Effector memory CD4-positive, alpha-beta T cell (primary cell): Measurements from ENCODE around the gene ETV3.
A peak's percentile ranks its signal among the peaks of the same experiment; 100 is the strongest.

Experiments used
- DNase-seq, 3 donors: peaks; one replicate each; pipeline ENCODE4 v3.0.0-alpha.2; 2020
- H3K27ac ChIP-seq: 2 replicates; pipeline ENCODE4 v1.7.0; 2013; ENCODE audit warnings: mild to moderate bottlenecking, low read length, moderate library complexity; ENCODE audit not compliant: insufficient read depth, poor library complexity, severe bottlenecking
- H3K27me3 ChIP-seq: replicated peaks from 2 replicates; pipeline ENCODE4 v1.7.0; 2013; ENCODE audit warnings: mild to moderate bottlenecking, low read length; ENCODE audit not compliant: insufficient read depth, control insufficient read depth, poor library complexity, severe bottlenecking
- H3K36me3 ChIP-seq: 2 replicates; pipeline ENCODE4 v1.7.0; 2013; ENCODE audit warnings: mild to moderate bottlenecking, low read length, moderate library complexity; ENCODE audit not compliant: control insufficient read depth, insufficient read depth
- H3K4me1 ChIP-seq: 2 replicates; pipeline ENCODE4 v1.7.0; 2013; ENCODE audit warnings: low read length, mild to moderate bottlenecking; ENCODE audit not compliant: control insufficient read depth, insufficient read depth, poor library complexity, severe bottlenecking
- H3K4me3 ChIP-seq: 2 replicates; pipeline ENCODE4 v1.7.0; 2013; ENCODE audit warnings: low read length, low read depth, mild to moderate bottlenecking; ENCODE audit not compliant: insufficient read depth, poor library complexity, severe bottlenecking
- H3K9me3 ChIP-seq: 2 replicates; pipeline ENCODE4 v1.7.0; 2013; ENCODE audit warnings: mild to moderate bottlenecking, low read length, moderate library complexity; ENCODE audit not compliant: control insufficient read depth

The ETV3 gene

GRCh38 chr1:157163273-157164127 lies 25.3 kb upstream of the ETV3 start:
- H3K4me3 ChIP-seq = no peak overlapping the region
- no peaks in the 10 kb centered on the region for H3K27me3 ChIP-seq
- H3K27ac ChIP-seq = no peak overlapping the region
- H3K4me1 ChIP-seq = no peaks in the 10 kb centered on the region
- H3K36me3 ChIP-seq = no peaks in the 10 kb centered on the region
- H3K9me3 ChIP-seq = no peaks in the 10 kb centered on the region
- DNase-seq = peak; percentile 23 to 47 (median 37)

GRCh38 chr1:157162345-157162744 lies 24.1 kb upstream of the ETV3 start:
- H3K4me3 ChIP-seq = no peak overlapping the region
- H3K9me3 ChIP-seq = no peaks in the 10 kb centered on the region
- no peaks in the 10 kb centered on the region for H3K36me3 ChIP-seq
- DNase-seq = no peak
- H3K27me3 ChIP-seq = no peaks in the 10 kb centered on the region
- H3K4me1 ChIP-seq = no peaks in the 10 kb centered on the region
- H3K27ac ChIP-seq = no peak overlapping the region

- Histone ChIP-seq H3K4me1 (no peaks in the 10 kb centered on the region), H3K36me3 (no peaks in the 10 kb centered on the region), H3K27me3 (no peaks in the 10 kb centered on the region), H3K4me3 (no peak overlapping the region), H3K9me3 (no peaks in the 10 kb centered on the region), H3K27ac (no peak overlapping the region)
- no peak for DNase-seq
Measured at GRCh38 chr1:157161901-157162300, 23.7 kb upstream of the ETV3 start.

- no peaks in the 10 kb centered on the region for H3K9me3 ChIP-seq
- H3K4me3 ChIP-seq = no peak overlapping the region
- H3K4me1 ChIP-seq = peaks cover 16% of the 10 kb centered on the region
- H3K27me3 ChIP-seq = no peaks in the 10 kb centered on the region
- H3K27ac ChIP-seq = no peak overlapping the region
- no peak for DNase-seq
- H3K36me3 ChIP-seq = no peaks in the 10 kb centered on the region
Measured at GRCh38 chr1:157158967-157159366, 20.8 kb upstream of the ETV3 start.

GRCh38 chr1:157157501-157158190 lies 19.5 kb upstream of the ETV3 start:
- Histone ChIP-seq H3K4me1 (peaks cover 18% of the 10 kb centered on the region), H3K9me3 (no peaks in the 10 kb centered on the region), H3K27ac (no peak overlapping the region), H3K4me3 (no peak overlapping the region), H3K36me3 (no peaks in the 10 kb centered on the region), H3K27me3 (no peaks in the 10 kb centered on the region)
- no peak for DNase-seq

- Histone ChIP-seq H3K27ac (no peak overlapping the region), H3K9me3 (no peaks in the 10 kb centered on the region), H3K4me1 (peaks cover 18% of the 10 kb centered on the region), H3K36me3 (no peaks in the 10 kb centered on the region), H3K27me3 (no peaks in the 10 kb centered on the region), H3K4me3 (no peak overlapping the region)
- peak; percentile 44 to 73 (median 68) for DNase-seq
Measured at GRCh38 chr1:157156058-157156541, 17.9 kb upstream of the ETV3 start.

GRCh38 chr1:157155658-157156057 lies 17.5 kb upstream of the ETV3 start:
- no peak for DNase-seq
- Histone ChIP-seq H3K27ac (no peak overlapping the region), H3K36me3 (no peaks in the 10 kb centered on the region), H3K27me3 (no peaks in the 10 kb centered on the region), H3K9me3 (no peaks in the 10 kb centered on the region), H3K4me3 (no peak overlapping the region), H3K4me1 (peaks cover 18% of the 10 kb centered on the region)

GRCh38 chr1:157154940-157155514 lies 16.8 kb upstream of the ETV3 start:
- no peak for DNase-seq
- H3K4me3 ChIP-seq = no peak overlapping the region
- no peaks in the 10 kb centered on the region for H3K36me3 ChIP-seq
- H3K27me3 ChIP-seq = no peaks in the 10 kb centered on the region
- H3K27ac ChIP-seq = no peak overlapping the region
- no peaks in the 10 kb centered on the region for H3K9me3 ChIP-seq
- peaks cover 18% of the 10 kb centered on the region for H3K4me1 ChIP-seq

GRCh38 chr1:157154291-157154690 lies 16.1 kb upstream of the ETV3 start:
- H3K27ac ChIP-seq = no peak overlapping the region
- peaks cover 18% of the 10 kb centered on the region for H3K4me1 ChIP-seq
- H3K4me3 ChIP-seq = no peak overlapping the region
- H3K36me3 ChIP-seq = no peaks in the 10 kb centered on the region
- no peaks in the 10 kb centered on the region for H3K27me3 ChIP-seq
- DNase-seq = no peak
- H3K9me3 ChIP-seq = no peaks in the 10 kb centered on the region

GRCh38 chr1:157153746-157154145 lies 15.6 kb upstream of the ETV3 start:
- H3K27me3 ChIP-seq = no peaks in the 10 kb centered on the region
- H3K36me3 ChIP-seq = no peaks in the 10 kb centered on the region
- peaks cover 18% of the 10 kb centered on the region for H3K4me1 ChIP-seq
- H3K27ac ChIP-seq = no peak overlapping the region
- no peaks in the 10 kb centered on the region for H3K9me3 ChIP-seq
- no peak overlapping the region for H3K4me3 ChIP-seq
- no peak for DNase-seq
